NCI-H2029 treated with DMSO at 0.1 percent for 48 hours (cell line): Measurements from ENCODE around the gene PRKCH.

Source experiments
- DNase-seq: peaks from one replicate; lab custom pipeline; 2025; lab: John Stamatoyannopoulos, UW

Gene PRKCH

GRCh38 chr14:61569308-61569707 lies 247.9 kb downstream of the PRKCH start:
- DNase-seq = no peak

DNA sequence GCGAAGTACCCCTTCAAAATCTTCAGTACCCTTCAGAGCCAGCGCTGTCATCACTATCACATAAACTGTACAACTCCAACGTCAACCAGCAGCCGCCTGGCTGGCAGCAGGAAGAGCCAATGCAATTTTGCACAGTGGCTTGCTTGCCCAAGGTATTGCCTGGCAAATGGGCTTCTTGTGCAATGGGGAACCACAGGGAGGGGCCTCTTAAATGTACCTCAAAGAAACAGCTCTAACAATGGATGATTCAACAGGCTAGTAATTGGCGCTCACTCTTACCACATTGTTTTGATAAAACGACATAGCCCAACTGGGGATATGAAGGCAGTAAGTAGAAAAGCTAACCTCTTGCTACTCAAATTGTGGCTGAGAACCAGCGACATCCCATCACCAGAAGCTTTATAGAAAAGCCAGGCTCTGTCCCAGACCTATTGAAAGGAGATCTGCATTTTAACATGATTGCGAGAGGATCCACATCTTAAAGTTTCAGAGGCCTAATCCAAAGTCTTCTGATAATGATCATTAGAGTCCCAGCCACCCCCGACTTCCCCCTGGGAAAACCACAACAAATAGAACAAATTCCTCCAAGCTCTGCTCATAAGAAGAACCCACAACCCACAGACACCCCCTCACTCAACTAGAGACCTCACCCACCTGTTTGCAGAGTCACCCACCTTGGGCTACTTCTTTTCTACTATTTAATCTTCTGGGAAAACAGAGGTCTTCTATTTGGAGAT lies 248.6 kb downstream of the PRKCH start:
- DNase-seq = no peak

GRCh38 chr14:61570549-61571290 lies 249.3 kb downstream of the PRKCH start:
- DNase-seq = no peak

DNA sequence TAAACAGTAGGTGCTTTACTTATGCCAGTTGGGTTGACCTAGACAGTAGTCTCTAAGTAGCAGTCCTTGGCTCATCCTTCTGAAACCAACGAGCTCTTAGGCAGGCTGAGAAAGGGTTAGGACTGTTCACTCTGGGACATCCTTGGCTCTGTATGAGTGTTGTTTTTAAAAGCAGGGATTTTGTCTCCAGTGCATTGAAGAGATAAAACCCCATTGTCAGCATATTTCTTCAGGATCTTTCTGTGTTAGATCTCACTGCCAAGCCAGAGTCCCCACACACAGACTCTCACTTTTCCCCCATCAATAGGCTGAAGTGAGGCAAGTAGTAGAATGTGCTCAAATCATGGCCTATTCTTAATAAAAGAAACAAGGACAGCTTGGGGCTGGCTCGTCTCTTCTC lies 250.5 kb downstream of the PRKCH start:
- no peak for DNase-seq

GRCh38 chr14:61573321-61573720 lies 251.9 kb downstream of the PRKCH start:
- no peak for DNase-seq

- no peak for DNase-seq
Measured at GRCh38 chr14:61573748-61574513, 252.6 kb downstream of the PRKCH start.

GRCh38 chr14:61574514-61574807 lies 253.1 kb downstream of the PRKCH start:
- no peak for DNase-seq

- no peak for DNase-seq
Measured at GRCh38 chr14:61575126-61575525, 253.7 kb downstream of the PRKCH start.

DNA sequence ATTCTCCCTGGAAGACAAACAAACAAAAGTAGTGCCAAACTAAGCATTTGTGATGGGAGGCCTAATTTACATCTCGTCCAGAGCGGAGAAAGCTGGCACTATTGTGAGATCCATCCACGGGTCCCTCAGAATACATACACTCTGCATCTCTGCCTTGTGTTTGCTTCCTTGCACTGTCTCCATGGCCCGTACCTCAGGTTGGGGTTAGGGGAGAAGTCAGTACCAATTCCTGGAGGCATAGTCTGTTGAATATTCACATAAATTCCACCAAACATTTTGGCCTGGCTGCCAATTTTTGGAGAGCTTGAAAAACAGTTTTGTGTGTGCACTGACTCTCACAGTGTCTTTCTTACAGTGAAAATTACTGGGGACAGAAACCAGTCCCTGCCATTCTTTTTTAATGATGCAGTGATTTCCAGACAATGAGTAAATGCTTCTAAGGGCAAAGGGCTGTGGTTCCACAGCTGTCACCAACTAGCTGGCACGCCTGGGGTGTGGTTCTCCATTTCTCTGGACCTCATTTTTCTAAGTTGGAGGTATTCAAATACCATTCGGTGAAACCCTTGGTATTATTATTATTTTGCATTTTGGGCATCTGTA lies 254.3 kb downstream of the PRKCH start:
- no peak for DNase-seq

DNA sequence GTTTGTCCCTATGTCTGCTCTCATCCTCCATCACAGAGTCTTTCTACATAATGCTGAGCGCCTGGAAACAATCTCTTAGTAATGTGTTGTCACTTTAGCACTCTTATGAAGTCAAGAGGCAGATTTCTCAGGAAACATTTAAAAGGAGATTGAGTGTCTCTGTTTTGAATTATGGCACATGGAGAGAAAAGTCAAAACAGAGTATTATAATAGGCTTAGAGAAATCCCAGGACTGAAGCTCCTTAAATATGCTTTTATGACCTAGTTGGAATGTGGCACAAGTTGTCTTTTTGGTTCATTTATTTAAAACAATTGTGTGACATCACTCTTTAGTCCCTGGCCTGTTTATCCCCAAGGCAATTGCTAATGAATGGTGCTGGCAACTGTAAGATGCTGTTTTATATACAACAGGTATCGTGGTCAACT lies 256.1 kb downstream of the PRKCH start:
- no peak for DNase-seq

DNA sequence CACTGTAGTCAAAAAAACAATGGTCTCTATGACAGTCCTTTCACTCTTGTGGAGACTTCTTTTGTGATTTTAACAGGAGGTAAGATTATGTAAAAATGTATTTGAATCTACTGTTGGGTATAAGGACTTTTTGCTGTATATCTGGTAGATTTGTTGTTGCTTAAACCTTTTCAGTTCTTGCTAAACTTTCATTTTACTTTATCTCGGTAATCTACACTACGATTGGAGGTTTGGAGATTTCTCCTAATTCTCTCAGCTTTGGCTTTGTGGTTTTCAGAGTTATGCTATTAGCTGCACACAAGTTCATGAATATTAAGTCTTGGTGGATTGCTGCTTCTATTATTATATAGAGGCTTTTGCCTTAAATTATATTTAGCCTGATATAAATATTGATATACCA lies 257.4 kb downstream of the PRKCH start:
- DNase-seq = no peak

DNA sequence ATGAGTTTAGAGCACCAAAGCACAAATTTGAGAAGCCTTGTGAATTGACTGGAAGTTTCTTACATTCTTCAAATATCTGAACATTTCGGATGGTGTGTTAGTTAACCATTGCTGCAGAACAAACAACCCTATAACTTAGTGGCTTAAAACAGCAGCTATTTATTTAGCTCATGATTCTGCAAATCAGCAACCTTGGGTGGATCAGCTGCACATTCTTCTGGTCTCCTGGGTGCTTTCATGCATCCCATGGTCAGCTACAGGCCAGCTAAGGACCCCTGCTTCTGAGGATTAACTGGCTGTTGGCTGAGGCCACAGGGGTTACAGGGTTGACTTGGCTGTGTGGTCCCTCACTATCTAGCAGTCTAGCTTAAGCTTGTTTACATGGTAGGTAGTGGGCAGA lies 260.0 kb downstream of the PRKCH start:
- no peak for DNase-seq

GRCh38 chr14:61581955-61582615 lies 260.7 kb downstream of the PRKCH start:
- DNase-seq = no peak

- DNase-seq = no peak
Measured at GRCh38 chr14:61582815-61583214, 261.4 kb downstream of the PRKCH start.

DNA sequence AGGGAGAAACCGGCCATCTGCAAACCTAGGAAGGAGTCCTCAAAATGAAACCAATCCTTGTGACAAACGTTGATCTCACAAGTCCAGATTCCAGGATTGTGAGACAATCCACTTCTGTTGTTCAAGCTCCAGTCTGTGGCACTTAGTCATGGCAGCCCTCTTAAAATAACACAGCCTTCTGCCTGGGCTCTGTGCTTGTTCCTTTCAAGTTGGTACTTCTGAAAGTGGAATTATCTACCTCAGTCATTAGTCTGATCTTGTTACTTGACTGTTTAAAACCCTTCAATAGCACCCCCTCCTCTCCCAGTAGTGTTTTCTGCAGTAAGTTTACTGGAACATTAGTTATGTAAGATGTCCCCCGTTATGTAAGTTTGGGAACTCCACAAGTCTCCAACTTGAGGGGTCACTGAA lies 263.0 kb downstream of the PRKCH start:
- DNase-seq = no peak

GRCh38 chr14:61585598-61586543 lies 264.5 kb downstream of the PRKCH start:
- DNase-seq = peak; percentile 60

DNA sequence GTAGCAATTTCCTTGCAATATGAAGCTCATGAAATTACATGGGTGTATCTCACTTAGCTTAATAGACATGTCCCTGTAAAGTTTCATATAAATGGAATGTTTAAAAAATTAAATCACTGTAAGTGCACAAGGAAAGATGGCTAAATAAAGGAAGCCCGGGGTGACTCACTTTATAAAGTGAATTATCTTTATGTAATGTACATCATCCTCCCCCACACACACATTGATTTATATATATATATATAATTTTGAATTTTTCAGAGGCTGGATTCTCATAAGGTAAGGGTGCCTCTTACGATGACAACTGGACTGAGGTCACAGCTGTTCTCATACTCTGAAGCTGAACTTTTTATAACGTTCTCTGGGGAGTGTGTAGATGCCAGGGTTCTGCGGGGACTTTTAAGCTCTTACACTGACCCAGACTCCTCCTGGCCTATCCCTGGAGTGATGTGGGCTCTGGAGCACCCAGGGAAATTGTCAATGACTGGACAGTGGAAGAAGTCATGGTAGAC lies 265.2 kb downstream of the PRKCH start:
- no peak for DNase-seq

DNA sequence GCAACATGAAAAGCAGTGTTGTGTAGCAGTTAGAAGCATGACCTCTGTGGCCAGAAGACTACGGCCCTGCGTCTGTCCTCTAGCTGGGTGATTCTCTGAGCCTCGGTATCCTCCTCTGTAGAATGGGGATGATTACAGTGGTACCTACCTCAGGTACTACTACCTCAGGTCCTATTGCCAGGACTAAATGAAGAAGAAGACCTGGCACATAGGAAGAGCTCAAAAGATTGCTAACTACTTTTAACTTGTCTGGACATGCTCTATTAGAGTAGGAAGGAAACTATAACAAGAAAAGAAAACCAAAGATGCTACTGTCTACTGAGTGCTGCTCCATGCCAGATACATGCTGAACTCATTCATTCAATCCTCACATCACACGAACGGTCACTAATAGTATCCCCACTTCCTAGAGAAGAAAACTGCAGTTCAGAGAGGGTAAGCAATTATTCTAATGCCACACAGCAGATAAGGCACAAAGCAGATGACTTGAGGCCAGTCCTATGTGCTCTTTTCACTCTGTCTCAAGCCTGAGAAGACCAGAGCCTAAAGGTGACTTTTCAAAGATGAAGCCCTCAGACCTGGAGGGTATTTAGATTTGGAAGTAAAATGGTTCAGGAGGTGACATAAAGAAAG lies 265.8 kb downstream of the PRKCH start:
- DNase-seq = no peak

DNA sequence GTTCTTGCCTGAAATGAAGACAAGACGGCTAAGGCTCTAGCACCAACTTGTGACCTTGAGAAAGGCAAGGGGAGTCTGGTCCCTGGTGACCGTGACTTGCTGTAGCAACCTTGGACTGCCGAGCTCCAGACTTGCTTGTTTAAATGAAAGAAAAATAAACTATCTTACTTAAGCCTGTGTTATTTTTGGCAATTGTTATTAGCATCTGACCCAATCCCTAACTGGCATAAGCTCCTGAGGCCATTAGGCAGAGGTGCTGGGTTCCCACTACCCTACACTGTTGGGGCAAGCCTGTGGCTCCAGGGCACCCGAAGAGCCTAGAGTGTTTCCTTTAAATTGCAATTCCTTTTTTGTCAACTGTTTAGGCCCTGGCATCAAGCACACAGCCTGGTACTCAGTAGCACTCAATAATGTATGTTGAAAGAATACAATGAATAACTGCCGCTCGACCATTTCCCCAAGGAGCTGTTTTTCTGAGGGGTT lies 267.1 kb downstream of the PRKCH start:
- DNase-seq = no peak
